Measurements from ENCODE around the gene STK4. TPM values are rescaled to one million over a fixed set of nuclear protein-coding genes. Genes with fewer than 3 reads are reported as not detected.

STK4 gene
- total and polyA plus RNA-seq, 4 experiments from 2014 or later, result 151 to 374 (median 312) TPM

DNA sequence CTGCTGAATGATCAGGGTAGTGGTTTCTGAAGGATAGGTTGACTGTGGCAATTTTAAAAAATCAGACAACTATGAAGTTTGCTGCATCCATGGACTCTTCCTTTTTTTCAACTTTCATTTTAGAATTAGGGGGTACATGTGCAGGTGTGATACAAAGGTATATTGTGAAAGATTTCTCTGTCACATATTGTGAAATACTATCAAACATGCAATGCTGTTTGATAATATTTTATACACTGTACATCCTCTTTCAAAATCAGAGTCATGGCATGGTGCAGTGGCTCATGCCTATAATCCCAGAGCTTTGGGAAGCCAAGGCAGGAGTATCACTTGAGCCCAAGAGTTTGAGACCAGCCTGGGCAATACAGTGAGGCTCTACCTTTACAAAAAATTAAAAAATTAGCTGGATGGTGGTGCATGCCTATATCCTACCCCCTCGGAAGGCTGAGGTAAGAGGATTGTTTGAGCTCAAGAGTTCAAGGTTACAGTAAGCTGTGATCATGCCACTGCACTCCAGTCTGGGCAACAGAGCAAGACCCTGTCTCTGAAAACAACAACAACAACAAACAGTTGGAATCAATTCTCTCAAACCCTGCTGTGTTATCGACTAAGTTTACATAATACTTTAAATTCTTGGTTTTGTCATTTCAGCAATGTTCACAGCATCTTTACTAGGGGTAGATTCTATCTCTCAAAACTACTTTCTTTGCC, 153.4 kb downstream of the STK4 start:
- H3K4me3 Mint-ChIP-seq, result no peak overlapping the region
- no peak overlapping the region for H3K4me3 ChIP-seq (ENCODE audit: low read length in 2 of 2)
- H3K36me3 Mint-ChIP-seq, result no peaks in the 10 kb centered on the region
- no peak overlapping the region for H3K27ac Mint-ChIP-seq
- peaks cover 4% of the 10 kb centered on the region for H3K4me1 ChIP-seq (ENCODE audit: insufficient read depth, low read length)
- peaks cover 13 to 20% of the 10 kb centered on the region in 2 donors for H3K27me3 Mint-ChIP-seq
- H3K4me1 Mint-ChIP-seq, result peaks cover 0 to 3% (median under 1%) of the 10 kb centered on the region in 4 donors
- ChIA-PET POLR2A (ENCODE audit: partially characterized antibody) (no interaction called here), CTCF (ENCODE audit: partially characterized antibody) (no interaction called here)
- H3K9me3 Mint-ChIP-seq, result peaks cover 0 to 4% (median 0%) of the 10 kb centered on the region in 8 donors
- H3K36me3 ChIP-seq (ENCODE audit: insufficient read depth, low read length), result no peaks in the 10 kb centered on the region
- H3K9me3 ChIP-seq (ENCODE audit: control insufficient read depth in 1 of 2, low read length in 2 of 2), result no peaks in the 10 kb centered on the region
- intact Hi-C loops (cut with micrococcal nuclease), result no loop called here
- DNase-seq, result no peak
- peaks cover 3% of the 10 kb centered on the region for H3K27me3 ChIP-seq (ENCODE audit: insufficient read depth, low read length)
- no peak overlapping the region for H3K27ac ChIP-seq (ENCODE audit: low read depth, low read length)

DNA sequence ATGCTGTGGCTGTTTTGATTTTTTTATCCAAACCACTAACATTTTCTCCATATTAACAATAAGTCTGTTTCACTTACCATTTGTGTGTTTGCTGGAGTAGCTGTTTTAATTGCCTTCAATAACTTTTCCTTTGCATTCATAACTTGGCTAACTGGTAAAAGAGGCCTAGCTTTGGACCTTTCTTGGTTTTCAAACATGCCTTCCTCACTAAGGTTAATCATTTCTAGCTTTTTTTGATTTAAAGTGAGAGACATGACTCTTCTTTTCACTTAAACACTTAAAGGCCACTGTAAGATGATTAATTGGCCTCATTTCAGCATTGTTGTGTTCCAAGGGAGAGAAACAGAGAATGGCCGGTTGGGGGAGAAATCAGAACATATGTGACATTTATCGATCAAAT, 155.1 kb downstream of the STK4 start:
- H3K36me3 Mint-ChIP-seq, result no peaks in the 10 kb centered on the region

DNA sequence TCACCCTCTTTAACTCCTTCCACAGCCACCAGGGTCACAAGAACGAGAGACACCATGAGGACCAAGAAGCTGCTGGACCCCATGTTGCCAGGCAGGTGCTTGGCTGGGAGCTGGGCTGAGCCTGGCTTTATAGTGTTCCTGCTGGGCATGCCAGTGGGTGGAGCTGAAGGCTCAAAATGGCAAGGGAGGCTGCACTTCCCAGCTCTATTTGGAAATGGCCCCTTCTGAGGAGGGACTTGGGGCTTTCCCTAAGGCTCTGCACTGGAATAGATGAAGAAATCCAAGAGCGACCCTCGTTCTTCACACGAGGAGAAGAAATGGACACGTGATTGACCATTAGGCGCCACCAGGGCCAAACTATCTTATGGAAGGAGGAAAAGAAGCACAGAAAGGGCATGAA, 158.1 kb downstream of the STK4 start, which contains the start of gene WFDC12:
Gene WFDC12 (minus strand): TSS at position 101 of the 400 bp plus-strand sequence. CDS start 18 bp downstream, at position 83.
- intact Hi-C loops (cut with micrococcal nuclease), result no loop called here
- Mint-ChIP-seq H3K27me3 (peaks cover 20 to 32% of the 10 kb centered on the region in 2 donors), H3K9me3 (peaks cover 0 to 4% (median 0%) of the 10 kb centered on the region in 8 donors), H3K4me3 (no peak within 1 kb of the TSS), H3K27ac (peak within 1 kb of the TSS in 1 of 7 donors; percentile 38), H3K36me3 (no peaks in the 10 kb centered on the region), H3K4me1 (no peaks in the 10 kb centered on the region)
- H3K27me3 ChIP-seq (ENCODE audit: insufficient read depth, low read length), result no peaks in the 10 kb centered on the region
- DNase-seq, result no peak
- ChIA-PET CTCF (ENCODE audit: partially characterized antibody) (no interaction called here), POLR2A (ENCODE audit: partially characterized antibody) (no interaction called here)
- H3K4me1 ChIP-seq (ENCODE audit: insufficient read depth, low read length), result no peaks in the 10 kb centered on the region
- no peak within 1 kb of the TSS for H3K4me3 ChIP-seq (ENCODE audit: low read length in 2 of 2)
- H3K36me3 ChIP-seq (ENCODE audit: insufficient read depth, low read length), result no peaks in the 10 kb centered on the region
- no peaks in the 10 kb centered on the region for H3K9me3 ChIP-seq (ENCODE audit: control insufficient read depth in 1 of 2, low read length in 2 of 2)
- H3K27ac ChIP-seq (ENCODE audit: low read depth, low read length), result no peak within 1 kb of the TSS

More for the DNA sequence above, 155.1 kb downstream of the STK4 start:
- H3K4me3 Mint-ChIP-seq, result no peak overlapping the region
- Histone ChIP-seq H3K27me3 (ENCODE audit: insufficient read depth, low read length) (peaks cover 3% of the 10 kb centered on the region), H3K4me1 (ENCODE audit: insufficient read depth, low read length) (no peaks in the 10 kb centered on the region), H3K27ac (ENCODE audit: low read depth, low read length) (no peak overlapping the region), H3K4me3 (ENCODE audit: low read length in 2 of 2) (no peak overlapping the region), H3K36me3 (ENCODE audit: insufficient read depth, low read length) (no peaks in the 10 kb centered on the region), H3K9me3 (ENCODE audit: control insufficient read depth in 1 of 2, low read length in 2 of 2) (no peaks in the 10 kb centered on the region)
- H3K9me3 Mint-ChIP-seq, result peaks cover 0 to 4% (median 0%) of the 10 kb centered on the region in 8 donors
- no peaks in the 10 kb centered on the region for H3K4me1 Mint-ChIP-seq
- intact Hi-C loops (cut with micrococcal nuclease), result no loop called here
- ChIA-PET POLR2A (ENCODE audit: partially characterized antibody) (no interaction called here), CTCF (ENCODE audit: partially characterized antibody) (interaction anchor here (0.9 kb wide), 1 partner anchor 25 kb away, joined by 3 read pairs; no protein-coding TSS in a partner anchor)
- peaks cover 21 to 22% of the 10 kb centered on the region in 2 donors for H3K27me3 Mint-ChIP-seq
- H3K27ac Mint-ChIP-seq, result no peak overlapping the region
- DNase-seq, result no peak

DNA sequence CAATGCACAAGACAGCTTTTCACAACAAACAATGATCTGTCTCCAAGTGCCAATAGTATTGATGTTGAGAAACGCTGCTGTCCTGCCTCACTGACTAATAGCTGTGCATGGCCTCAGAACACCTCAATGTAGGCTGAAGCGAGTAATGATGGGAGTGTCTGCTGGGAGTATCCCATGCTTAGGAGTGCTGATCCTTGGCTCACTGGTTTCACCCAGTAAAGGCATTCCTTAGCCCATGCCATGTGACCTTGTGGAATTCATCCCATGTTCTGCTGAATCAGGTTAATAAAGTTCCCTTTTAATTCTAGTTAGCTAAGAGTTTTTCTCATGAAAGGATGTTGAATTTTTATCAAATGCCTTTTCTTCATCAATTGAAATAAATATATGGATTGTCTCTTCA, 161.8 kb downstream of the STK4 start:
- Mint-ChIP-seq H3K9me3 (peaks cover 0 to 4% (median 0%) of the 10 kb centered on the region in 8 donors), H3K4me1 (no peaks in the 10 kb centered on the region), H3K27me3 (peaks cover 21 to 44% of the 10 kb centered on the region in 2 donors), H3K27ac (no peak overlapping the region), H3K4me3 (no peak overlapping the region), H3K36me3 (no peaks in the 10 kb centered on the region)
- no peak overlapping the region for H3K4me3 ChIP-seq (ENCODE audit: low read length in 2 of 2)
- DNase-seq, result no peak
- H3K27me3 ChIP-seq (ENCODE audit: insufficient read depth, low read length), result no peaks in the 10 kb centered on the region
- no peak overlapping the region for H3K27ac ChIP-seq (ENCODE audit: low read depth, low read length)
- no peaks in the 10 kb centered on the region for H3K9me3 ChIP-seq (ENCODE audit: control insufficient read depth in 1 of 2, low read length in 2 of 2)
- no peaks in the 10 kb centered on the region for H3K4me1 ChIP-seq (ENCODE audit: insufficient read depth, low read length)
- H3K36me3 ChIP-seq (ENCODE audit: insufficient read depth, low read length), result no peaks in the 10 kb centered on the region
- intact Hi-C loops (cut with micrococcal nuclease), result no loop called here
- ChIA-PET CTCF (ENCODE audit: partially characterized antibody) (no interaction called here), POLR2A (ENCODE audit: partially characterized antibody) (no interaction called here)

Other genes with a start within 250 kb of the STK4 start
- gene KCNK15, start 220.6 kb upstream of the STK4 start, total RNA-seq, result not detected
- gene KCNK15, start 220.6 kb upstream of the STK4 start, polyA plus RNA-seq, result not detected
- gene RIMS4, start 156.0 kb upstream of the STK4 start, total RNA-seq, result not detected
- not detected for gene RIMS4, start 156.0 kb upstream of the STK4 start, polyA plus RNA-seq
- 100 to 1,000 TPM; 245 to 262 TPM for gene YWHAB, start 80.8 kb upstream of the STK4 start, total RNA-seq
- gene YWHAB, start 80.8 kb upstream of the STK4 start, polyA plus RNA-seq, result 100 to 1,000 TPM; 554 to 616 TPM
- gene PABPC1L, start 56.5 kb upstream of the STK4 start, total RNA-seq, result 10 to 100 TPM; 46.5 to 50.0 TPM
- gene PABPC1L, start 56.5 kb upstream of the STK4 start, polyA plus RNA-seq, result under 1 TPM in 1 of 2 donors, not detected in 1; 0.42 TPM
- 1 to 10 TPM; 7.6 to 8.5 TPM for gene TOMM34, start 6.1 kb upstream of the STK4 start, total RNA-seq
- gene TOMM34, start 6.1 kb upstream of the STK4 start, polyA plus RNA-seq, result 10 to 100 TPM; 18.7 to 23.4 TPM
- gene KCNS1, start 134.6 kb downstream of the STK4 start, total RNA-seq, result under 1 TPM in 1 of 2 experiments, not detected in 1; 0.09 TPM
- gene KCNS1, start 134.6 kb downstream of the STK4 start, polyA plus RNA-seq, result under 1 TPM in 1 of 2 donors, not detected in 1; 0.16 TPM
- not detected for gene WFDC5, start 148.7 kb downstream of the STK4 start, total RNA-seq
- not detected for gene WFDC5, start 148.7 kb downstream of the STK4 start, polyA plus RNA-seq
- not detected for gene WFDC12, start 158.0 kb downstream of the STK4 start, total RNA-seq
- not detected for gene WFDC12, start 158.0 kb downstream of the STK4 start, polyA plus RNA-seq
- not detected for gene PI3, start 208.4 kb downstream of the STK4 start, total RNA-seq
- not detected for gene PI3, start 208.4 kb downstream of the STK4 start, polyA plus RNA-seq
- not detected for gene SEMG1, start 240.5 kb downstream of the STK4 start, total RNA-seq
- not detected for gene SEMG1, start 240.5 kb downstream of the STK4 start, polyA plus RNA-seq

Measured in CD4-positive, alpha-beta memory T cell (primary cell).